HPDE6-E6E7 (cell line): ENCODE data around the gene PLEK2.

Experiments
- DNase-seq: peaks from one replicate; pipeline ENCODE4 v3.0.0; 2011; ENCODE audit warnings: missing footprints; ENCODE audit errors: extremely low spot score

The PLEK2 gene

GRCh38 chr14:67397536-67397935, 14.4 kb downstream of the PLEK2 start:
- no peak for DNase-seq

- no peak for DNase-seq
Observed at GRCh38 chr14:67396381-67396970, 15.5 kb downstream of the PLEK2 start.

- no peak for DNase-seq
Observed at GRCh38 chr14:67395876-67396189, 16.1 kb downstream of the PLEK2 start.

- DNase-seq = no peak
Observed at GRCh38 chr14:67395086-67395875, 16.7 kb downstream of the PLEK2 start.

- no peak for DNase-seq
Observed at GRCh38 chr14:67393689-67394088, 18.3 kb downstream of the PLEK2 start.

GRCh38 chr14:67392800-67393199, 19.2 kb downstream of the PLEK2 start:
- DNase-seq = no peak

GRCh38 chr14:67392123-67392522, 19.8 kb downstream of the PLEK2 start:
- no peak for DNase-seq

GRCh38 chr14:67391268-67391667, 20.7 kb downstream of the PLEK2 start:
- no peak for DNase-seq

- DNase-seq = no peak
Observed at GRCh38 chr14:67389811-67390534, 22.0 kb downstream of the PLEK2 start.

GRCh38 chr14:67389275-67389674, 22.7 kb downstream of the PLEK2 start:
- no peak for DNase-seq

GRCh38 chr14:67387195-67387594, 24.8 kb downstream of the PLEK2 start:
- DNase-seq = no peak

GRCh38 chr14:67385618-67386017, 26.3 kb downstream of the PLEK2 start:
- peak; percentile 53 for DNase-seq

- no peak for DNase-seq
Observed at GRCh38 chr14:67385120-67385519, 26.8 kb downstream of the PLEK2 start.

GRCh38 chr14:67377916-67378315, 34.0 kb downstream of the PLEK2 start:
- DNase-seq = no peak

GRCh38 chr14:67373347-67373746, 38.6 kb downstream of the PLEK2 start:
- no peak for DNase-seq

- DNase-seq = no peak
Observed at GRCh38 chr14:67372833-67373232, 39.1 kb downstream of the PLEK2 start.

- no peak for DNase-seq
Observed at GRCh38 chr14:67371247-67372148, 40.5 kb downstream of the PLEK2 start.

GRCh38 chr14:67370830-67371229, 41.1 kb downstream of the PLEK2 start:
- DNase-seq = no peak

- DNase-seq = no peak
Observed at GRCh38 chr14:67365476-67365875, 46.5 kb downstream of the PLEK2 start.

GRCh38 chr14:67360470-67361206, 51.3 kb downstream of the PLEK2 start:
- no peak for DNase-seq

GRCh38 chr14:67359775-67360469, 52.0 kb downstream of the PLEK2 start, which contains the start of the genes ATP6V1D and EIF2S1:
TSS of gene ATP6V1D (minus strand) at chr14:67359804. CDS start at chr14:67359698, 106 bp downstream.
TSS of gene EIF2S1 (plus strand) at chr14:67360328. CDS start at chr14:67364768, 4,440 bp downstream.
- peak; percentile 94 for DNase-seq
